ENCODE results near the gene TRPV5.

The TRPV5 gene

DNA sequence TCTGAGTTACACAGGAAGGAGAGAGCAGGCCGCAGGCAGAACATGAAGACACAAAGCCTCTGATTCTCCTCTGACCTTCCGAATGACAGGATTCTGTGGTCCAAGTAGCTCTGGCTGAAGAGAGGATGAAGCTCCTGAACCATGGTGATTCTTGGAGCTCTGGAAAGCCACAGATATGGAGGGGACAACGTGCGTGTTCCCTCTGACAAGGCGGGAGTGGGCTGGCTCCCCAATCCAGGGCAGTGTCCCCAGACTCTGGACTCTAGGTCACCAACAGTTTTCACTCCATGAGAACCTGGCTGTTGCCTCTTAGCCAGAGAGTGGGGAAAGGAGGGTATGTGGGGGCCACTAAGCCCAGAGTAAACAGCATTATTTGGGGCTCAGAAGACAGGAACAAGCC, 40.6 kb downstream of the TRPV5 start:
- Mint-ChIP-seq H3K4me1 (ENCODE audit: low read depth) (no peaks in the 10 kb centered on the region), H3K9me3 (ENCODE audit: low read depth) (no peaks in the 10 kb centered on the region), H3K4me3 (no peak overlapping the region), H3K36me3 (no peaks in the 10 kb centered on the region), H3K27ac (no peak overlapping the region), H3K27me3 (no peaks in the 10 kb centered on the region)

DNA sequence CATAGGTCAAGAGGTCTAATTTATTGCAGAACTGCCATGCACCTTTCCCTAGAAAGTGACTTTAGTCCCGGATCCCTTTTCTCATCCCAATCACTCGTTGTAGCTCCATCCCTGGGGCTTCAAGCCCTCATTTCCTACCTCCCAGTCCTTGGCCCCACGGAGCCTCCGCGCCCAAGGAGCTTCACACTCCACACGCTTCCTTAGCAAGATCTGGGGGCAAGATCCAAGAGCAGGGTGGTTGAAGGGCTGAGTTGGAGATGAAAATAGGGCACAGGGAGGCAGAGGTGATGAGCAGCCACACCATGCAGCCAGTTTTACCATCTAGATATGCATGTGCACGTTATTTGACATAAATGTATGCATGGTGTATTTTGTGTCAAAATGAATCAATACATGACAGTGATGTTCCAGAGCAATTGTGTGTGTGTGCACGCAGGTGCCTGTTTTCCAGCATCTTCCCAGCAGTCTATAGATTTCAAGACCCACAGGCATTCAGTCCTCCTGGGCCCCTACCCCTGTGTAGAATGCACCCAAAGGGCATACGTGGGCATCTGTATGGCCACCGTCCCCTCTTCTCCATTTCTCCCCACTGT, 42.0 kb downstream of the TRPV5 start:
- Mint-ChIP-seq H3K9me3 (ENCODE audit: low read depth) (no peaks in the 10 kb centered on the region), H3K4me3 (no peak overlapping the region), H3K36me3 (no peaks in the 10 kb centered on the region), H3K4me1 (ENCODE audit: low read depth) (no peaks in the 10 kb centered on the region), H3K27me3 (no peaks in the 10 kb centered on the region), H3K27ac (no peak overlapping the region)

DNA sequence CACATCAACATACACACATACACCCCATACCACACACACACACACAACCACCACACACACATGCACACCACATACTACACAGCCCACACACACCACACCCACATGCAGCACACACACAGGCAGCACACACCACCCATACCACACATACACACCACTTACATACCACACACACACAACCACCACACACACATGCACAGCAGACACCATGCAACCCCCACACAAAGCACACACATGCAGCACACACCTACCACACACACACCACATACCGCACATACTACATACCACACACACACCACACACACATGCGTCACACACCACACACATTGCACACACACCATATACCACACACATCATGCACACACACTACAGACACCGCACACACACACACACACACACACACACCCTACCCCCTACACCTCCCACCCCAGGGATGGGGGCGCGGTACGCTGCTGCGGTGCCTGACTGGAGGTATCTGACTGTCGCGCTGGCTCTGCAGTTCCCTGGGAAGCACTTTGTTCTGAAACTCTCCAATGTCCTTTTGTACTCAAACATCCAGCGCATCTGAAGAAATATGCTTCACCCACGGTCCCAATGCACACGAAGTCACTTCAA, 42.6 kb downstream of the TRPV5 start:
- Mint-ChIP-seq H3K4me1 (ENCODE audit: low read depth) (no peaks in the 10 kb centered on the region), H3K36me3 (no peaks in the 10 kb centered on the region), H3K4me3 (no peak overlapping the region), H3K9me3 (ENCODE audit: low read depth) (no peaks in the 10 kb centered on the region), H3K27me3 (no peaks in the 10 kb centered on the region), H3K27ac (no peak overlapping the region)

DNA sequence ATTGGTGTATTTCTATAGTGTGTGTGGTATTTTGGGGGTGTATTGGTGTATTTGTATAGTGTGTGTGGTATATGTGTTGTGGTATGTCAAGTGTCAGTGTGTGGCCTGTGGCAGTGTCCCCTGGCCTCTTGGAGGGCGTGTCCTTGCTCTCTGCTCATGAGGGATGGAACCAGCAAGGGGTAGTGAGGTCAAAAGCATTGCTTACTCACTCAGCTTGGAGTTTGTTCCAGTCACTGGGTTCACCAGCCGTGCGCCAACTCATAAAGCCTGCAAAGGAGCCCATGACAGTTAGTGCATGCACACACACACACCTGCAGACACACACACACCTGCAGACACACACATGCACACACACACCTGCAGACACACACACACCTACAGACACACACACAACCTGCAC, 43.7 kb downstream of the TRPV5 start:
- Mint-ChIP-seq H3K4me3 (no peak overlapping the region), H3K36me3 (no peaks in the 10 kb centered on the region), H3K4me1 (ENCODE audit: low read depth) (no peaks in the 10 kb centered on the region), H3K27me3 (no peaks in the 10 kb centered on the region), H3K9me3 (ENCODE audit: low read depth) (no peaks in the 10 kb centered on the region), H3K27ac (no peak overlapping the region)

DNA sequence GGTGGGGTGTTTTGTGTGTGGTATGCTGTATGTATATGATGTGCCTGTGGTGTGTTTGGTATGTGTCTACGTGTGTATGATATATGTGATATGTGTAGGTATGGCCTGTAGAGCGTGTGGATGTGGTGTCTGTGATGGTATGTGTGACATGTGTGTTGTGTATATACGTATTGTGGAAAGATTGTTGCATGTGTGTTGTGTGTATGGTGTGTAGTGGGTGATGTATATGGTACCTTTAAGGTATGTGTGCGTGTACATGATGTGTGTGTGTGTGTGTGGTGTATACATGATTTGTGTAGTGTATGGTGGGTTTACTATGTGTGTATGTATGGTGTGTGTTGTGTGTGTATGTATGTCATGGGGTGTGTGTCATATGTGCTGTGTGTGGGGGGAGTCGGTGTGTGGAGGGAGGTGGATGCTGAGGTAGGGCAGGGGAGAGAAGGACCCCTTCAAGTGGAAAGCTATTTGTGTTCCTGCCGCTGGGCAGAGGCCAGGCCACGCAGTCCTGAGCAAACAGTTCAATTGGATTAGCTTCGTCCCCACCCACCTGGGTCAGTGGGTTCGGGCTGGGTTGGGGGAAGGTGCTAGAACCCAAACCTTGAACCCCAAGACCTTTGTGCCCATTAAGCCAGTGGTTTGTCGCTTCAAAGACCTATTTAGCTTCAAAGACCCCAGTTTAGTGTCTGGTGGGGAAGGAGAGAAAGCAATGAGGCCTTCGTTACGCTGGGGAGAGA, 46.1 kb downstream of the TRPV5 start:
- Mint-ChIP-seq H3K27me3 (no peaks in the 10 kb centered on the region), H3K36me3 (no peaks in the 10 kb centered on the region), H3K9me3 (ENCODE audit: low read depth) (no peaks in the 10 kb centered on the region), H3K27ac (no peak overlapping the region), H3K4me1 (ENCODE audit: low read depth) (no peaks in the 10 kb centered on the region), H3K4me3 (no peak overlapping the region)

DNA sequence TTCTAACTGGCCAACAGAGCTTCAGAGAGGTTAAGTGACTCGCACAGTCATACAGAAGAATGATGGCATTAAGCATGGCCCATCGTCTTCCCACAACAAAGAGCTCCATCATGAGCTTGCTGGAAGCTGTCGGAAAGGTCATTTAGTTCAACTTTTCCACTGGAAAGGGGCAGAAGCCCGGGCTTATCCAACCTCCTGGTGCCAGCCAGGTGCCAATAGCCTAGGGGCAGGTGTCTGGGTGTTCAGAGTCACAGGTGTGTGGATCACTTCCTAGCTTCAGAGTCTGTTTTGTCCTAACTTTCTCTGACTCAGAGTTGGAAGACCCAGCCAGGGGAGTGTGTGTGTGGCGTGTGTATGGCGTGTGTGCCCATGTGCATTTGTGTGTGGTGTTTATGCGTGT, 46.7 kb downstream of the TRPV5 start:
- Mint-ChIP-seq H3K27ac (no peak overlapping the region), H3K27me3 (no peaks in the 10 kb centered on the region), H3K9me3 (ENCODE audit: low read depth) (no peaks in the 10 kb centered on the region), H3K4me1 (ENCODE audit: low read depth) (no peaks in the 10 kb centered on the region), H3K4me3 (no peak overlapping the region), H3K36me3 (no peaks in the 10 kb centered on the region)

DNA sequence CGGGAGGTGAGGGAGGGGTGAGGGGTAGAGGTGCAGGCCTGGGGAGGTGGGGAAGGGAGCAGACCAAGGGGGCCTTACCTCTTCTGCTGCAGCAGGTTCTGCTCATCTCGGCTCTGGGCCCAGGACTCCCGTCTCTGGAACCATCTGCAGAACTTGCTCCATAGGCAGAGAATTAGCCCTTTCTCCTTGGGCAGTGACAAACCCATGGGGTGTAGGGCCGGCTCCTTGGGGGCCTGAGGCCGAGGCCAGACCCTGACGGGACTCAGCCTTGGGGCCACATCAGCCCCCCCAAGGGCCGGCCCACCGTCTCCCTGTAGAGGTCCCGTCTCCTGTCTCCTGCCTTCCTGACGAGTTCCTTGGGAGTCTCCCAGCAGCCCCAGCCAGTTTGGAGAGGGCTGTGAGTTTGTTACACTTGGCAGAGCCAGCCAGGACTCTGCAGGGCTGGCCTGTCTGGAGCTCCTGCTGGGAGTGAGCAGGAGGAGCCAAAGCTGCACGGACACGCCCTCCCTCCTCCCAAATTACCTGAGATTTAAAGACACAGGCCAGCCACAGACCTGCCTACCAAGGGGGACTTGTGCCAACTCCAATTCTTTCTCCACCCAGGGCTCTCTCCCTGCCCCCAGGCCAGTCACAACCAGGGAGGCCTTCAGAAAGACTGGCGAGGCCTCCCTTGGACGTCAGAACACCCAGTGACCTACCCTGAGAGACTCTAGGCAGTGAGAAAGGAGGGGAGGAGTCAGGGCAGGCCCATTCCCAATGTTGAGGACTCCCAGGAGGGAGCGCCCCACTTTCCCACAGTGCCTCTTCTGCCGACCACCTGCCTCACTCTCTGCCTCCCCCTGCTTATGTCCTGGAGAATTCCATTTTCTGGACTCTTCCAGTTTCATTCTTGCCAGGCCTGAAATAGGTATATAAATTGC, 48.0 kb downstream of the TRPV5 start, which contains the start of gene TRPV6:
Gene TRPV6, minus strand, starts transcription at position 435 of the 920 bp plus-strand sequence.
- peaks cover 2% of the 10 kb centered on the region for H3K4me1 Mint-ChIP-seq (ENCODE audit: low read depth)
- H3K9me3 Mint-ChIP-seq (ENCODE audit: low read depth) = no peaks in the 10 kb centered on the region
- no peaks in the 10 kb centered on the region for H3K36me3 Mint-ChIP-seq

DNA sequence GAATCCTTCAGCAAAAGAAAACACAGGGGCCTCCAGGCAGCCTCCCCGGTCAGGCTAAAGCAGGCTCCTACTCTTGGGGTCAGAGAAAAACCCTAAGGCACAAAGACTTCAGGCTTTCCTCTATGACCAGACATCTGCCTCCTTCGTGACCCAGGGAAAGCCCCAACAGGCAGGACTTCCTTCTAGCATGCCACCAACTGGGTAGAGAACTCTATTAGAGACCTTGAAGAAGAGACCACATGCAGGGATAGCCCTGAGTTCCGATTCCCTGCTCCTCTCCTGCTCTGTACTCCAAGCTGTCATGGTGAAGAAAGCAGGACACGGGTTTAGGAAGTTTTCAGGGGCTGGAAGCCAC, 49.3 kb downstream of the TRPV5 start:
- no peaks in the 10 kb centered on the region for H3K27me3 Mint-ChIP-seq
- no peak overlapping the region for H3K27ac Mint-ChIP-seq
- H3K4me1 Mint-ChIP-seq (ENCODE audit: low read depth) = peaks cover 2% of the 10 kb centered on the region
- no peaks in the 10 kb centered on the region for H3K9me3 Mint-ChIP-seq (ENCODE audit: low read depth)
- no peaks in the 10 kb centered on the region for H3K36me3 Mint-ChIP-seq
- H3K4me3 Mint-ChIP-seq = no peak overlapping the region

More for the DNA sequence above, 48.0 kb downstream of the TRPV5 start, which contains the start of gene TRPV6:
- Mint-ChIP-seq H3K4me3 (no peak within 1 kb of the TSS), H3K27ac (no peak within 1 kb of the TSS), H3K27me3 (no peaks in the 10 kb centered on the region)

DNA sequence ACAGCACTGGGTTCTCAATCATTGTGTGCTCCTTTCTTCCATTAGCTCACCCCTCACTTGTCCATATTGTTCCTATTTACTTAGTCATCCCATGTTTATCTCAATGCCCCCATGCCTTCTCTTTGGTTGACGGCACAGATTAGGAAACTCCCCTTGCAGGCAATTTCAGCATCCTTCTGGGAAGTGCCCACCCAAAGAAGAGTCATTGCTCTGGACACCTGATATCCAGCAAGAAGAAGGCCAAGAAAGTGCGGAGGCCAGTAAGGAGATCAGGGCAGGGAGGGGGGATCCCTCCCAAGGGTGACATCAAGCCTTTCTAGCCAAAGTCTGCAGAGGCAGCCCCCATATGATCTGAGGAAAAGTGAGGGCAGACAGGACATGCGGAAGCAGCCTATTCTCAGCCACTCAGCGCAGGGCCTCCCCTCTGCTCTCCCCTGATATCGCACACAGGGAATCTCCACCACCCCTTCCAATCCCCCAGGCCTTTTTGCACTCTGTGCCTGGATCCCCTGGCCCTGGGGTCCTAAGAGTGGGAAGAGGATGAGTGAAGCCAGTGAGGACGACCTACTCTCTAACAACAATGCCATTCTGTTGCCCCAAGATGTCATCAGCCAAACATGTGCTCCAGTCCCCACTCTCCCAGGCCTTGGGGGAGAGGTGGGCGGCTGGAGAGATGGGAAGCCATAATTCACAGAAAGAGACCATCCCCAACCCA, 49.8 kb downstream of the TRPV5 start:
- no peak overlapping the region for H3K4me3 Mint-ChIP-seq
- peaks cover 2% of the 10 kb centered on the region for H3K4me1 Mint-ChIP-seq (ENCODE audit: low read depth)
- no peaks in the 10 kb centered on the region for H3K36me3 Mint-ChIP-seq
- H3K27ac Mint-ChIP-seq = no peak overlapping the region
- H3K9me3 Mint-ChIP-seq (ENCODE audit: low read depth) = no peaks in the 10 kb centered on the region
- no peaks in the 10 kb centered on the region for H3K27me3 Mint-ChIP-seq

DNA sequence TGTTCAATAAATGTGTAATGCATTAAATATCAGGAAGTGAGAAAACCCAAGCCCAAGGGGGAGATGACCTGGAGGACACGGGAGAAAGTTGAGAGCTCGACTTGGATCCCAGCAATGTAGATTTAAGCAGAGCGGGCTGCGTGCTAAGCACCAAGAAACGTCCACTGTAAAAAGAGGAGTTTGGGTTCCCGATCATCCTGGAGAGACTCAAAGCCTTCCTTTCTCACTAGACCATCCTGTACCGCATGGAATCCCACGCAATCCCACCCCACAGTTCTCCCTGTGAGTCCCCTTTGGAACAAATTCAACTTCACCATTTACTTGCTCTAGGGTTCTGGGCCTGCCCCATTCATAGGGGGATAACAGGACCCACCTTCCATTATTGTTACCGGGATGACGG, 50.4 kb downstream of the TRPV5 start:
- H3K4me3 Mint-ChIP-seq = no peak overlapping the region
- peaks cover 2% of the 10 kb centered on the region for H3K4me1 Mint-ChIP-seq (ENCODE audit: low read depth)
- H3K9me3 Mint-ChIP-seq (ENCODE audit: low read depth) = no peaks in the 10 kb centered on the region
- no peaks in the 10 kb centered on the region for H3K36me3 Mint-ChIP-seq
- no peak overlapping the region for H3K27ac Mint-ChIP-seq
- no peaks in the 10 kb centered on the region for H3K27me3 Mint-ChIP-seq

DNA sequence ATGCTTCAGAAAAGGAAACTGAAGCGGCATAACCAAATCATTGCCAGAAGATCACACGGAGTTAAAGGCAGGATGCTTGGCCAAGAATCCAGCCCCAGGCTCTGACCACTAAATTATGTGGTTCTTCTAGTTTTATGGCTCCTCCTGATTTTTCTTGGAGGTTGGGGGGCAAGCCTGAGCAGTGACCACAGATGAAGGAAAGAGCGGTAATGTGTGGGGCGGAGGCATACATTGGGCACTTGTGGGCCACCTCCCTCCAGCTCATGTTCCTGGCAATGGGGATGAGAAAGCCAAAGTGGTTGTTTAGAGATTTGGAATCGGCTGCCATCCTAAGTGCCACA, 51.2 kb downstream of the TRPV5 start:
- Mint-ChIP-seq H3K4me1 (ENCODE audit: low read depth) (peaks cover 2% of the 10 kb centered on the region), H3K36me3 (no peaks in the 10 kb centered on the region), H3K4me3 (no peak overlapping the region), H3K27ac (no peak overlapping the region), H3K9me3 (ENCODE audit: low read depth) (no peaks in the 10 kb centered on the region), H3K27me3 (no peaks in the 10 kb centered on the region)

DNA sequence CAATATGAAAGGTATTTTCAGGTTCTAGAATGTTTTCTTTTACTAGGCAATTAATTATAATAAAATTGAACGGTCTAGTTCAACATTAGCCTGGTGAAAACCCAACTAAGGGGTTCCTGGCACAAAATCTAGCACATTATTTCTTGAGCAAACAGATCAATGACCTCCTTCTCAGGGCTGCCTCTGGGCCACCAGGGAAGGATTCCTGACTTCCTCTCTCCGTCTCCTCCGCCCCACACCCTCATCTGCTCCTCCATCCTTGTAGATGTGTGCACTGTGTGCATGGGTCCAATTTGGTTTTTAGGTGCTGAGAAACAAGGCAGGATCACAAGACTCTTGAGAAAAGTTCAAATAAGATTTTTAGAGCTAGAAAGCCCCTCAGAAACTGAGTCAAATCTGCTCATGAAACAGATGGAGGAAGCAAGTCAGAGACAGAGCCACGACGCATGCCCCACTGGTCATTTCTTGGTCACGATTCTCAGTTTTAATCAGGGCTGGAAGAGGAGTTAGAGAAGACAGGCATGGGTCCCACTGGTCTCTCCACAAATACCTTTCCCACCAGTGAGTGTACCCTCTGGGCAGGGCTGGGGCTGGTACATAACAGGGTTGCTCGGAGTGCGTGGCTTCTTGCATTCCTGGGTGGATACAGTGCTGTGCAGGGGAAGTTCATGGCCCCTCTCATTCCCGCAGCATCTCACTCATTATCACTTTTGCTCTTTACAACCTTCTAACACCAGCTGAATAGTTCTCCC, 51.8 kb downstream of the TRPV5 start:
- Mint-ChIP-seq H3K9me3 (ENCODE audit: low read depth) (no peaks in the 10 kb centered on the region), H3K36me3 (no peaks in the 10 kb centered on the region), H3K27me3 (no peaks in the 10 kb centered on the region), H3K4me3 (no peak overlapping the region), H3K27ac (no peak overlapping the region), H3K4me1 (ENCODE audit: low read depth) (peaks cover 2% of the 10 kb centered on the region)

DNA sequence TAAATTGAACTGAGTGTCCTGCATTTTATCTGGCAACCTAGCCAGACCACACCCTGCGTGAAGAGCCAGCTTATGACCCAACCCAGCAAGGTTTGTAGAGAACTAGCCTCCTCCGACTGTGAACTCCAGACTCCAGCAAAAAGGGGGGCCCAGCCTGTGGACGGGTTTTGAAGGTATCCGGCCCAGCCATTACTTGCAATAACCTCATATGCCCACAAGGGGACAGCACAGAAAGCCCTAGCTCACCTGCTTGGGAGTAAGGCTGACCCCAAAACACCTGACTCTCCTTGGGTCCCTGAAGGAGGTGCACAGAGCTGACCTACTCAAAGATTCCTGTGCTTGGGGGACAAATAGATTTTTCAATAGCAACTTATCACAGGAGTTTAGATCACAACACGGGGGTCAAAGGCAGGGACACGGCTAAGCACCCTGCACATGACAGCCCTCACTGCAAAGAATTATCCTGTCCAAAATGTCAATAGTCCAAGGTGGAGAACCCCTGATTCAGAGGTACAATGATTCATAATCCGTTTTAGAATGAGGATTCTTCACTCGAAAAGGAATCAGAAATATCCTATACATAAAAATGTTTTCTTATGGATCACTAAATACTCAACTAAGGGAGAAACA, 52.6 kb downstream of the TRPV5 start:
- Mint-ChIP-seq H3K4me3 (no peak overlapping the region), H3K4me1 (ENCODE audit: low read depth) (peaks cover 2% of the 10 kb centered on the region), H3K9me3 (ENCODE audit: low read depth) (no peaks in the 10 kb centered on the region), H3K27me3 (no peaks in the 10 kb centered on the region), H3K36me3 (no peaks in the 10 kb centered on the region), H3K27ac (no peak overlapping the region)

DNA sequence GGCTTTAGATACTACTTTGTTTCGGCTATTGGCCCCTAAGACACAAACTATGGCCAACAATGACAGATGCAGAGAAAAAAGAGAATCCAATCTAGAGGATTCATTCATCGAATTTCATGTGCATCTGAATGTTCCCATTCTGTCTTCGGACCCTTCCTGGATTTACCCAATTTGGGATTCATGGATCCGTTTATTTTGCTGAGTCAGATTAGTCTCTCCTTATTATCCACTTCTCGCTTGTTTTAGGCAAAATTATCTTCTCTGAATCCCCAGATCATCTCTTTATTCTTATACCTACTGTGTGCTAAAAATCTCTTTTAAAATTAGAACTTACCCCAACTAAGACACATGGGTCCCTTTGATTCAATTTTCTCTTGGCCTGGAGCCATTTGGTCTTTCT, 54.5 kb downstream of the TRPV5 start:
- Mint-ChIP-seq H3K36me3 (no peaks in the 10 kb centered on the region), H3K4me3 (no peak overlapping the region)

More for the DNA sequence above, 54.5 kb downstream of the TRPV5 start:
- H3K4me1 Mint-ChIP-seq (ENCODE audit: low read depth) = peaks cover 2% of the 10 kb centered on the region
- no peaks in the 10 kb centered on the region for H3K27me3 Mint-ChIP-seq
- no peaks in the 10 kb centered on the region for H3K9me3 Mint-ChIP-seq (ENCODE audit: low read depth)
- H3K27ac Mint-ChIP-seq = no peak overlapping the region

Data from activated naive CD8-positive, alpha-beta T cell (primary cell).